Measurements from ENCODE around the gene C16orf87.

Gene C16orf87

DNA sequence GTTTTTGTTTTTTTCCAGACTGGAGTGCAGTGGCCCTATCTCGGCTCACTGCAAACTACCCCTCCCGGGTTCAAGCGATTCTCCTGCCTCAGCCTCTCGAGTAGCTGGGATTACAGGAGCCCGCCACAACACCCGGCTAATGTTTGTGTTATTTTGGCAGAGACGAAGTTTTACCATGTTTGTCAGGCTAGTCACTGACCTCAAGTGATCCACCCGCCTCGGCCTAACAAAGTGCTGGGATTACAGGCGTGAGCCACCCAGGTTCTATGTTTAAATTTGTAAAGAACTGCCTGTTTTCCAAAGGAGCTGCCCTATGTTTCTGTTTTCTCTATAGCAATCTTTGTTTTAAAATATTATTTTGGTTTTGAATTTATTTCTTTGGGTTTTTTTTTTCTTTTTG lies 13.8 kb upstream of the C16orf87 start:
- no peak for DNase-seq (ENCODE audit: low spot score)
- no peak overlapping the region for H3K27ac ChIP-seq
- CTCF ChIA-PET: interaction anchor here (0.6 to 1.4 kb wide), 2 partner anchors 9 to 153 kb away, joined by 3 to 9 read pairs; no protein-coding TSS in a partner anchor
- TF ChIP-seq, protein P1, sequence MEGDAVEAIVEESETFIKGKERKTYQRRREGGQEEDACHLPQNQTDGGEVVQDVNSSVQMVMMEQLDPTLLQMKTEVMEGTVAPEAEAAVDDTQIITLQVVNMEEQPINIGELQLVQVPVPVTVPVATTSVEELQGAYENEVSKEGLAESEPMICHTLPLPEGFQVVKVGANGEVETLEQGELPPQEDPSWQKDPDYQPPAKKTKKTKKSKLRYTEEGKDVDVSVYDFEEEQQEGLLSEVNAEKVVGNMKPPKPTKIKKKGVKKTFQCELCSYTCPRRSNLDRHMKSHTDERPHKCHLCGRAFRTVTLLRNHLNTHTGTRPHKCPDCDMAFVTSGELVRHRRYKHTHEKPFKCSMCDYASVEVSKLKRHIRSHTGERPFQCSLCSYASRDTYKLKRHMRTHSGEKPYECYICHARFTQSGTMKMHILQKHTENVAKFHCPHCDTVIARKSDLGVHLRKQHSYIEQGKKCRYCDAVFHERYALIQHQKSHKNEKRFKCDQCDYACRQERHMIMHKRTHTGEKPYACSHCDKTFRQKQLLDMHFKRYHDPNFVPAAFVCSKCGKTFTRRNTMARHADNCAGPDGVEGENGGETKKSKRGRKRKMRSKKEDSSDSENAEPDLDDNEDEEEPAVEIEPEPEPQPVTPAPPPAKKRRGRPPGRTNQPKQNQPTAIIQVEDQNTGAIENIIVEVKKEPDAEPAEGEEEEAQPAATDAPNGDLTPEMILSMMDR (conservative IDR thresholded peaks at IDR 0.05; ENCODE audit: low read depth): no peak
- POLR2A ChIA-PET (ENCODE audit: low non-redundant PET): no interaction called here

DNA sequence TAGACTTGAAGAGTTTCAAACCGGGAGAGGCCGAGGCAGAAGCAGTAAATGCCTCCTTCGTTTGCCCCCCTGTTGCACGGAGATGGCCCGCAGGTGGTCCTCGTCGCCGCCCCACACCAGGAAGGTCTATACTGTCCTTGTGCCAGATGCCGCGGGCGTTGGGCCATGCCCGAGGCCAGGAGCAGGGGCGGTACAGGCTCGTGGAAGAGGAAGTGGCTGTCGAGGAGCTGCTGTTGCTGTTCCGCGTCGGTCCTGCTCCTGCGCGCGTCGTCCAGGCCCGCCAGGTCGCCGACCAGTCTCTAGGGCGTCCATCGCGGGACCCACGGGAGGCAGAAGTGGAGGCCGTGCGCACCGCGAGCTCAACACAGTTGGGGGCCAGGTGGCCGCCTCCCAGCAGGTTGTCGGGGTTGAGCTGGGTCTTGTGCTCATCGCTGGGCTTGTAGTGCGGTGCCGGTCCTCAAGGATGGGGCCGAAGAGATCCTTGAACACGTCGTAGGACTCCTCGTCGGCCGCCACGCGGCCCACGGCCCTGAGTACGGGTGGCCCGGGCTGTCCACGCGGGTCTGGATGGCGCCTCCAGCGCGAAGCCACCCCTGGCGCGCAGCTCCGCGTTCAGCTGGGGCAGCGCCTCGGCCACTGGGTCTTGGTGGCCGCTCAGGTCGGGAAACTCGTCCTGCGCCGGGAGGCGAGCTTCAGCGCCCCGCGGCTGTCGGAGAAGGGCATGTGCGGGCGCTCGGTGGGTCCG lies 13.1 kb upstream of the C16orf87 start:
- TF ChIP-seq, protein P1 (conservative IDR thresholded peaks at IDR 0.05; ENCODE audit: low read depth): no peak
- DNase-seq (ENCODE audit: low spot score): no peak
- CTCF ChIA-PET: no interaction called here
- POLR2A ChIA-PET (ENCODE audit: low non-redundant PET): no interaction called here
- no peak overlapping the region for H3K27ac ChIP-seq

DNA sequence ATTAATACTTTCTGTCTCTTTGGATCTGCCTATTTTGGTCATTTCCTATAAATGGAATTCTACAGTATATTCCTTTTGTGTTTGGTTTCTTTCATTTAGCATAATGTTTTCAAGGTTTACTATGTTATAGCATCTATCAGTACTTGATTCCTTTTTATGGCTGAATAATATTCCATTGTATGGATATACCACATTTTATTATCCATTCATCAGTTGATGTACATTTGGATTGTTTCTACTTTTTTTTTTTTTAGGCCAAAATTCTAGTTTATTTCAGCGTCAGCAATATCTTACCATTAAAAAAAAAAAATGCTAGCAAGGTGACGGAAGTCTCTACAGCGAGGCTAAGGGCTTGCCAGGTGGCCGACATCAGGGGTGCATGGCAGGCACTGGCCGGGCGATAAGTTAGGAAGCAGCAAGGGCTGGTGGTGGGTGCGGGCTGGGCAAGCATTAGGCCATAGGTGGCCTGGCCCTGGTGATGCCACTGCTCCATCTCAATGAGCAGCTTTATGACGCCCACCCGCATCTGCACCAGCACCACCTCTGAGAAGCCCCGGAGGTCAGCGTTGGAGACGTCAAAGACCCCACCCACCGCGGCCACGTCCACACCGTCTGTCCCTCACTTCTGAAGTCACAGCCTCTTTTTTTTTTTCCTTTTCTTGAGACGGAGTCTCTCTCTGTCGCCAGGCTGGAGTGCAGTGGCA lies 11.4 kb upstream of the C16orf87 start:
- no peak overlapping the region for H3K27ac ChIP-seq
- DNase-seq (ENCODE audit: low spot score): no peak
- ChIA-PET CTCF (no interaction called here), POLR2A (ENCODE audit: low non-redundant PET) (no interaction called here)
- TF ChIP-seq, protein P1 (conservative IDR thresholded peaks at IDR 0.05; ENCODE audit: low read depth): no peak

DNA sequence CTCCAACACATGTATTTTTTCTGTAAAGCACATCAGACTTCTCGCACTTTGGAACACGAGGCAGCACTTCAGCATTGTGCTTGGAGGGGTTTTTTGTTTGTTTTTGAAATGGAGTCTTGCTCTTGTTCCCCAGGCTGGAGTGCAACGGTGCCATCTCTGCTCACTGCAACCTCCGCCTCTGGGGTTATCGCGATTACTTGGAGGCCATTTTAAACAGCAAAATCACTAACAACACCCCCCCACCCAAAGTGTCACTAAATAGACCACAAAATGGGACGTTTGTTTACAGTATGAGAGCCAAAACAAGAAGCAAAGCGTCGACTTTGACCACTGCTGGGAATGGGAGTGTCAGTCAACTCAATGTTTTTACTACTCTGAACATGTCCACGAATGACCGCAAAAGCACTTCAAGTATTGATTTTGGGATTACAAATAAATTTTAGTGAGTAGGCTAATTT lies 9.0 kb upstream of the C16orf87 start:
- TF ChIP-seq, protein P1 (conservative IDR thresholded peaks at IDR 0.05; ENCODE audit: low read depth): no peak
- no peak overlapping the region for H3K27ac ChIP-seq
- DNase-seq (ENCODE audit: low spot score): no peak
- ChIA-PET POLR2A (ENCODE audit: low non-redundant PET) (no interaction called here), CTCF (no interaction called here)

DNA sequence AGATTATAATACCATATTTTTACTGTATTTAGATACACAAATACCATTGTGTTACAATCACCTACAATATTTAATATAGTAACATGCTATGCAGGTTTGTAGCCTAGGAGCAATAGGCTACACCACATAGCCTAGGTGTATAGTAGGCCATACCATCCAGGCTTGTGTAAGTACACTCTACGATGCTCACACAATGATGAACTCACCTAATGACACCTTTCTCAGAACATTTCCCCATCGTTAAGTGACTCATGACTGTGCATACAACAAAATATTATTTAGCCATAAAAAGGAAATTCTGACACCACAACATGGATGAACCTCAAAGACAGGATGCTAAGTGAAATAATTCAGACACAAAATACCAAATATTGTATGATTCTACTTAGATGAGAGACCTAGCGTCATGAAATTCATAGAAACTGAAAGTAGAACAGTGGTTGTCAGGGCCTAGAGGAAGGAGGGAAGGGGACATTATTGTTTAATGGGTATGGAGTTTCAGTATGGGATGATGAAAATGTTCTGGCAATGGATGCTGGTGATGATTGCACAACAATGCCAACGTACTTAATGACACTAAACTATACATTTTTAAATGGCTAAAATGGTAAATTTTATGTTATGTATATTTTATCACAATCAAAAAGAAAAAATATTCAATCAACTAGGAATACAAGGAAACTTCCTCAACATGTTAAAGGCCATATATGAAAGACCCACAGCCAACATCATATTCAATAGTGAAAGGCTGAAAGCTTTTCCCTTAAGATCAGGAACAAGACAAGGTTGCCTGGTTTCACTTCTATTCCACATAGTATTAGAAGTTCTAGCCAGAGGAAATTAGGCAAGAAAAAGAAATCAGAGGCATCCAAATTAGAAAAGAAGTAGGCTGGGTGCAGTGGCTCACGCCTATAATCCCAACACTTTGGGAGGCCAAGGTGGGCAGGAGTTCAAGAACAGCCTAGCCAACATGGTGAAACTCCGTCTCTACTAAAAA lies 5.9 kb upstream of the C16orf87 start:
- POLR2A ChIA-PET (ENCODE audit: low non-redundant PET): no interaction called here
- DNase-seq (ENCODE audit: low spot score): no peak
- CTCF ChIA-PET: no interaction called here
- TF ChIP-seq, protein P1 (conservative IDR thresholded peaks at IDR 0.05; ENCODE audit: low read depth): no peak
- no peak overlapping the region for H3K27ac ChIP-seq

DNA sequence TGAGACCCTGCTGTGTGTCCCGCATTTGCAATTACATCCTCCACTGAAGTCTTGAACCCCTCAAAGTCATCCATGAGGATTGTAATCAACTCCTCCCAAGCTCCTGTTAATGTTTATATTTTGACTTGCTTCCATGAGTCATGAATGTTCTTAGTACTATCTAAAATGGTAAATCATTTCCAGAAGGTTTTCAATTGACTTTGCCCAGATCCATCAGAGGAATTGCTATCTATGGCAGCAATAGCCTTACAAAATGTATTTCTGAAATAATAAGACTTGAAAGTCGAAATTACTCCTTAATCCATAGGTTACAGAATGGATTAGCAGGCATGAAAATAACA lies 2.5 kb upstream of the C16orf87 start:
- POLR2A ChIA-PET (ENCODE audit: low non-redundant PET): no interaction called here
- DNase-seq (ENCODE audit: low spot score): no peak
- TF ChIP-seq, protein P1 (conservative IDR thresholded peaks at IDR 0.05; ENCODE audit: low read depth): no peak
- CTCF ChIA-PET: interaction anchor here (0.6 to 1.1 kb wide), 3 partner anchors 20 to 1153 kb away, joined by 3 to 4 read pairs (median 4); no protein-coding TSS in a partner anchor
- no peak overlapping the region for H3K27ac ChIP-seq

Data from RWPE1 (cell line).